H9 (cell line): Measurements from ENCODE around the gene LILRA1. TPM values are rescaled to one million over a fixed set of nuclear protein-coding genes. Genes with fewer than 3 reads are reported as not detected.

Experiments used
- DNase-seq: peaks from one replicate; pipeline ENCODE4 v3.0.0-alpha.2; 2017
- H2AFZ ChIP-seq: one replicate; pipeline ENCODE4 v1.6.1; 2013; ENCODE audit warnings: mild to moderate bottlenecking, low read length, control low read depth, moderate library complexity
- H2AK5ac ChIP-seq: 2 replicates; pipeline ENCODE4 v1.6.1; 2013; ENCODE audit warnings: low read length, control low read depth, mixed read lengths; ENCODE audit not compliant: insufficient read length
- H2BK120ac ChIP-seq: one replicate; pipeline ENCODE4 v1.6.1; 2013; ENCODE audit warnings: low read depth, mild to moderate bottlenecking, low read length, control low read depth, inconsistent platforms; ENCODE audit not compliant: poor library complexity, severe bottlenecking
- H2BK12ac ChIP-seq: 2 replicates; pipeline ENCODE4 v1.6.1; 2013; ENCODE audit warnings: low read length, control low read depth, mixed read lengths, low read depth; ENCODE audit not compliant: insufficient read length
- H2BK15ac ChIP-seq: 2 replicates; pipeline ENCODE4 v1.6.1; 2013; ENCODE audit warnings: low read depth, low read length, control low read depth
- H2BK20ac ChIP-seq: one replicate; pipeline ENCODE4 v1.6.1; 2013; ENCODE audit warnings: low read depth, mild to moderate bottlenecking, low read length, control low read depth, inconsistent platforms; ENCODE audit not compliant: poor library complexity, severe bottlenecking
- H2BK5ac ChIP-seq: 2 replicates; pipeline ENCODE4 v1.6.1; 2013; ENCODE audit warnings: low read length, control low read depth, mixed read lengths; ENCODE audit not compliant: insufficient read length
- H3K14ac ChIP-seq: 2 replicates; pipeline ENCODE4 v1.6.1; 2013; ENCODE audit warnings: low read length, control low read depth; ENCODE audit not compliant: insufficient read depth
- H3K18ac ChIP-seq: 2 replicates; pipeline ENCODE4 v1.6.1; 2013; ENCODE audit warnings: low read depth, mild to moderate bottlenecking, mixed read lengths, low read length, control low read depth; ENCODE audit not compliant: insufficient read length
- H3K23ac ChIP-seq: 2 replicates; pipeline ENCODE4 v1.6.1; 2013; ENCODE audit warnings: low read length, control low read depth, mixed read lengths, low read depth; ENCODE audit not compliant: insufficient read length
- H3K23me2 ChIP-seq: 2 replicates; pipeline ENCODE4 v1.6.1; 2013; ENCODE audit warnings: low read depth, mild to moderate bottlenecking, mixed read lengths, low read length, control low read depth; ENCODE audit not compliant: insufficient read length, poor library complexity, severe bottlenecking
- H3K27ac ChIP-seq: 2 replicates; pipeline ENCODE4 v1.5.1; 2013; ENCODE audit warnings: low read length, control low read depth, mixed read lengths, low read depth; ENCODE audit not compliant: insufficient read length
- H3K27me3 ChIP-seq: 2 replicates; pipeline ENCODE4 v1.6.1; 2013; ENCODE audit warnings: low read length, control low read depth, inconsistent platforms; ENCODE audit not compliant: insufficient read depth
- H3K4ac ChIP-seq: 2 replicates; pipeline ENCODE4 v1.6.1; 2013; ENCODE audit warnings: low read depth, mild to moderate bottlenecking, control low read depth, inconsistent platforms, low read length, moderate library complexity
- H3K4me1 ChIP-seq: 2 replicates; pipeline ENCODE4 v1.6.1; 2013; ENCODE audit warnings: low read length, control low read depth, inconsistent platforms; ENCODE audit not compliant: insufficient read depth
- H3K4me2 ChIP-seq: 2 replicates; pipeline ENCODE4 v1.6.1; 2013; ENCODE audit warnings: low read length, control low read depth, mixed read lengths; ENCODE audit not compliant: insufficient read length, insufficient read depth
- H3K56ac ChIP-seq: 2 replicates; pipeline ENCODE4 v1.6.1; 2013; ENCODE audit warnings: low read depth, mild to moderate bottlenecking, mixed read lengths, low read length, control low read depth; ENCODE audit not compliant: insufficient read length
- H3K79me1 ChIP-seq: 2 replicates; pipeline ENCODE4 v1.6.1; 2013; ENCODE audit warnings: low read depth, mild to moderate bottlenecking, moderate library complexity, low read length, control low read depth, inconsistent platforms; ENCODE audit not compliant: insufficient read depth, poor library complexity, severe bottlenecking
- H3K79me2 ChIP-seq: 2 replicates; pipeline ENCODE4 v1.6.1; 2013; ENCODE audit warnings: low read length, control low read depth, inconsistent platforms; ENCODE audit not compliant: insufficient read depth
- H3K9ac ChIP-seq: 2 replicates; pipeline ENCODE4 v1.6.1; 2013; ENCODE audit warnings: low read length, control low read depth, mixed read lengths; ENCODE audit not compliant: insufficient read length; ENCODE audit errors: extremely low read depth
- H3K9me3 ChIP-seq: one replicate; pipeline ENCODE4 v1.6.1; 2013; ENCODE audit warnings: low read depth, low read length, inconsistent platforms; ENCODE audit not compliant: control insufficient read depth
- H3T11ph ChIP-seq: one replicate; pipeline ENCODE4 v1.6.1; 2013; ENCODE audit warnings: mild to moderate bottlenecking, low read length, control low read depth, inconsistent platforms
- H4K20me1 ChIP-seq: one replicate; pipeline ENCODE4 v1.6.1; 2013; ENCODE audit not compliant: control insufficient read depth, insufficient read length, insufficient read depth
- H4K5ac ChIP-seq: 2 replicates; pipeline ENCODE4 v1.6.1; 2013; ENCODE audit warnings: low read depth, mild to moderate bottlenecking, mixed read lengths, low read length, control low read depth; ENCODE audit not compliant: insufficient read length
- H4K8ac ChIP-seq: replicated peaks from 2 replicates; pipeline ENCODE4 v1.6.1; 2013; ENCODE audit warnings: low read length, control low read depth, mixed read lengths, low read depth; ENCODE audit not compliant: insufficient read length
- H4K91ac ChIP-seq: 2 replicates; pipeline ENCODE4 v1.6.1; 2013; ENCODE audit warnings: low read depth, mild to moderate bottlenecking, moderate library complexity, mixed read lengths, low read length, control low read depth; ENCODE audit not compliant: insufficient read length
- H3K27ac Mint-ChIP-seq, 3 experiments: 2 replicates in 2 of 3; 3 replicates in 1 of 3; pipeline ENCODE4 v1.8.0; 2020 to 2021; ENCODE audit warnings: mixed read lengths in 3 of 3, mild to moderate bottlenecking in 1 of 3, moderate library complexity in 1 of 3
- H3K27me3 Mint-ChIP-seq: 2 replicates; pipeline ENCODE4 v1.8.0; 2021; ENCODE audit warnings: low read depth, mild to moderate bottlenecking, moderate library complexity, mixed read lengths
- H3K36me3 Mint-ChIP-seq, 3 experiments: 2 replicates in 2 of 3; 3 replicates in 1 of 3; pipeline ENCODE4 v1.8.0; 2020 to 2021; ENCODE audit warnings: low read depth in 3 of 3, mixed read lengths in 3 of 3; ENCODE audit not compliant: insufficient read depth in 1 of 3
- H3K4me1 Mint-ChIP-seq, 2 experiments: 2 replicates each; pipeline ENCODE4 v1.8.0; 2020; ENCODE audit warnings: mixed read lengths in 2 of 2
- H3K4me3 Mint-ChIP-seq, 2 experiments: 2 replicates in 1 of 2; 3 replicates in 1 of 2; pipeline ENCODE4 v1.8.0; 2020 to 2021; ENCODE audit warnings: mild to moderate bottlenecking in 2 of 2, mixed read lengths in 2 of 2, moderate library complexity in 1 of 2
- H3K9me3 Mint-ChIP-seq, 2 experiments: 2 replicates in 1 of 2; 3 replicates in 1 of 2; pipeline ENCODE4 v1.8.0; 2020; ENCODE audit warnings: mild to moderate bottlenecking in 2 of 2, mixed read lengths in 2 of 2, moderate library complexity in 1 of 2
- WGBS: extraction: QIAGEN DNeasy Blood & Tissue Kit; methylation state at CpG from one replicate; pipeline ENCODE4 v1.1.7; 2013; ENCODE audit warnings: missing lambda C conversion rate, low lambda C conversion rate, mixed read lengths; ENCODE audit not compliant: insufficient read length; ENCODE audit errors: extremely low coverage; 5-methylcytosine and 5-hydroxymethylcytosine counted together
- total RNA-seq: library from RNA; stranded (reverse); gene quantifications from 2 replicates; pipeline ENCODE4 v1.2.1, GENCODE V29; 2021
- TF ChIP-seq, protein P1 (sequence below): fragments of 200-600 bp; sonication (generic); conservative IDR thresholded peaks from 3 replicates; pipeline ENCODE4 v1.8.0; 2021; ENCODE audit warnings: antibody characterized with exemption, mild to moderate bottlenecking

The LILRA1 gene
- total RNA-seq, 1 experiment from 2014 or later, result not detected

DNA sequence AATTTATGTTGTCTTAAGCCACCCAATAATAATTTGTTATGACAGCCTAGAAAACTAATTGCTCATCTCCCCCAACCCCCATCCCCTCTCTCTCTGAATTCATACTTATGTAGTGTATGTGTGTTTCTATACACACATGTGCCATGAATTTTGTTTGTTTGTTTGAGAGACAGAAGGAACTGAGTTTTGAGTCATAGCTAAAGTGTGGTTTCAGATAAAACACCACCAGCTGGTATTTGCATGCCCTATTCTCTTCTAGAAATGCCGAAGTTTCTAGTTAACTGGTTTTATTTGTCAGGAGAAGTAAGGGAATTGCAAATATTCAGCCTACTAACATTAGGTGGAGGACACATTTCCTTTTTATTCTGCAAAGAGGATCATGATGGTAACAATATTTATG is 37.2 kb upstream of the LILRA1 start:
- Mint-ChIP-seq H3K27ac (no peak overlapping the region), H3K4me1 (no peaks in the 10 kb centered on the region), H3K4me3 (no peak overlapping the region), H3K36me3 (peaks cover 8 to 27% (median 11%) of the 10 kb centered on the region in 3 experiments), H3K27me3 (peaks cover 2% of the 10 kb centered on the region; the same call in 1 of the 2 replicates), H3K9me3 (peaks cover 81 to 87% of the 10 kb centered on the region in 2 experiments)
- H3K27ac ChIP-seq, result no peak overlapping the region
- no peak for DNase-seq
- no peak overlapping the region for H2BK120ac ChIP-seq
- H4K5ac ChIP-seq, result no peak overlapping the region
- H3K79me2 ChIP-seq, result no peaks in the 10 kb centered on the region
- H3K14ac ChIP-seq, result no peak overlapping the region
- no peak overlapping the region for H3K9ac ChIP-seq
- H3K56ac ChIP-seq, result no peak overlapping the region
- H2BK20ac ChIP-seq, result no peak overlapping the region
- H3K4me1 ChIP-seq, result no peaks in the 10 kb centered on the region
- H4K91ac ChIP-seq, result no peak overlapping the region
- no peak overlapping the region for H3K18ac ChIP-seq
- no peaks in the 10 kb centered on the region for H4K20me1 ChIP-seq
- H3K9me3 ChIP-seq, result peaks cover 84% of the 10 kb centered on the region
- H3K23ac ChIP-seq, result no peak overlapping the region
- H3K27me3 ChIP-seq, result no peaks in the 10 kb centered on the region
- H3T11ph ChIP-seq, result no peak overlapping the region
- TF ChIP-seq, protein P1, sequence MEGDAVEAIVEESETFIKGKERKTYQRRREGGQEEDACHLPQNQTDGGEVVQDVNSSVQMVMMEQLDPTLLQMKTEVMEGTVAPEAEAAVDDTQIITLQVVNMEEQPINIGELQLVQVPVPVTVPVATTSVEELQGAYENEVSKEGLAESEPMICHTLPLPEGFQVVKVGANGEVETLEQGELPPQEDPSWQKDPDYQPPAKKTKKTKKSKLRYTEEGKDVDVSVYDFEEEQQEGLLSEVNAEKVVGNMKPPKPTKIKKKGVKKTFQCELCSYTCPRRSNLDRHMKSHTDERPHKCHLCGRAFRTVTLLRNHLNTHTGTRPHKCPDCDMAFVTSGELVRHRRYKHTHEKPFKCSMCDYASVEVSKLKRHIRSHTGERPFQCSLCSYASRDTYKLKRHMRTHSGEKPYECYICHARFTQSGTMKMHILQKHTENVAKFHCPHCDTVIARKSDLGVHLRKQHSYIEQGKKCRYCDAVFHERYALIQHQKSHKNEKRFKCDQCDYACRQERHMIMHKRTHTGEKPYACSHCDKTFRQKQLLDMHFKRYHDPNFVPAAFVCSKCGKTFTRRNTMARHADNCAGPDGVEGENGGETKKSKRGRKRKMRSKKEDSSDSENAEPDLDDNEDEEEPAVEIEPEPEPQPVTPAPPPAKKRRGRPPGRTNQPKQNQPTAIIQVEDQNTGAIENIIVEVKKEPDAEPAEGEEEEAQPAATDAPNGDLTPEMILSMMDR, result no peak
- no peak overlapping the region for H4K8ac ChIP-seq
- H3K23me2 ChIP-seq, result no peaks in the 10 kb centered on the region
- H2AFZ ChIP-seq, result no peak overlapping the region
- no peak overlapping the region for H3K4ac ChIP-seq
- H2AK5ac ChIP-seq, result no peak overlapping the region
- WGBS, result no CpG with 5 or more reads among the region's 1 CpG
- no peak overlapping the region for H2BK15ac ChIP-seq
- no peak overlapping the region for H3K4me2 ChIP-seq
- H3K79me1 ChIP-seq, result no peaks in the 10 kb centered on the region
- H2BK12ac ChIP-seq, result no peak overlapping the region
- no peak overlapping the region for H2BK5ac ChIP-seq
